ENCODE measurements around the gene STAP1. TPM values are rescaled to one million over a fixed set of nuclear protein-coding genes. Genes with fewer than 3 reads are reported as not detected.

STAP1 gene
- total RNA-seq, 1 experiment from 2014 or later, result not detected

DNA sequence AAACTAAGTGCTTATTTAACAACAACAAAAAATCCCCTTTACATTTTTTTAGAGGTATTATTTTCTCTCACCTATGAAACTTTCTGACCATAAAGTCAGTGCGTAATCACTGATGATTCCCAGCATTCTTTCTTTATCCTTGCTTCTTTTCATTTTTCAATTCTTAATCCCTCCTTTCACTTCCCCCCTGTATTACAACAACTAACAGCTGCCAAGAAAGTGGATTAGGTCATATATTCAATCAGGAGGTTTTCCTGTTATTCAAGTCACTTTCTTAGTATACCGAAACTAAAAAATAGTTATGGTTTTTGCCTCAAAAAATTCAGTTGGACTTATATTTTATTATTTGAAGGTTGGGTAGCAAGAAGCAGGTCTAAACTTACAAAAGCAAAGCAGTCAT lies 2.1 kb upstream of the STAP1 start:
- Histone ChIP-seq H3K9ac (ENCODE audit: low read length) (no peak overlapping the region), H3K4me2 (ENCODE audit: low read length) (no peak overlapping the region), H3K4me1 (ENCODE audit: control insufficient read depth in 1 of 2, insufficient read depth in 2 of 2, low read length in 2 of 2) (no peaks in the 10 kb centered on the region), H3K9me3 (ENCODE audit: control insufficient read depth in 1 of 2, insufficient read depth in 1 of 2, low read depth in 1 of 2, low read length in 2 of 2) (no peaks in the 10 kb centered on the region), H3K79me2 (ENCODE audit: insufficient read depth, low read length) (no peaks in the 10 kb centered on the region), H3K9me2 (ENCODE audit: insufficient read depth) (no peaks in the 10 kb centered on the region), H3K36me3 (ENCODE audit: control insufficient read depth in 1 of 2, insufficient read depth in 2 of 2, low read length in 2 of 2) (no peaks in the 10 kb centered on the region), H3K27ac (ENCODE audit: low read depth, low read length) (no peak overlapping the region), H3K4me3 (replicated peaks in 1 of 2; ENCODE audit: low read depth in 1 of 2, low read length in 2 of 2) (no peak overlapping the region), H4K20me1 (ENCODE audit: insufficient read depth) (no peaks in the 10 kb centered on the region), H3K27me3 (ENCODE audit: insufficient read depth, low read length) (no peaks in the 10 kb centered on the region), H2AFZ (ENCODE audit: low read depth, low read length, poor library complexity, severe bottlenecking) (no peak overlapping the region)
- ChIA-PET RAD21 (ENCODE audit: low non-redundant PET in 1 of 2, low total read pairs in 2 of 2, uncharacterized antibody in 2 of 2, unreplicated experiment in 2 of 2) (no interaction called here), CTCF (no interaction called here), POLR2A (no interaction called here)
- DNase-seq (ENCODE audit: low read depth, low spot score) (no peak), ATAC-seq (no peak)
- no peak for TF ChIP-seq EZH2phosphoT487 (IDR thresholded peaks at IDR 0.05; ENCODE audit: borderline replicate concordance)
- no peak for TF ChIP-seq SRF (IDR thresholded peaks at IDR 0.05; ENCODE audit: low read depth)
- TF ChIP-seq EZH2 (IDR thresholded peaks at IDR 0.05), result no peak
- no peak for TF ChIP-seq ZNF274 (IDR thresholded peaks at IDR 0.05; ENCODE audit: low read depth, low read length)
- TF ChIP-seq SIN3A (IDR thresholded peaks at IDR 0.05; ENCODE audit: low read depth), result no peak
- no peak for TF ChIP-seq CEBPB (IDR thresholded peaks at IDR 0.05; ENCODE audit: low read depth)
- TF ChIP-seq, protein P1, sequence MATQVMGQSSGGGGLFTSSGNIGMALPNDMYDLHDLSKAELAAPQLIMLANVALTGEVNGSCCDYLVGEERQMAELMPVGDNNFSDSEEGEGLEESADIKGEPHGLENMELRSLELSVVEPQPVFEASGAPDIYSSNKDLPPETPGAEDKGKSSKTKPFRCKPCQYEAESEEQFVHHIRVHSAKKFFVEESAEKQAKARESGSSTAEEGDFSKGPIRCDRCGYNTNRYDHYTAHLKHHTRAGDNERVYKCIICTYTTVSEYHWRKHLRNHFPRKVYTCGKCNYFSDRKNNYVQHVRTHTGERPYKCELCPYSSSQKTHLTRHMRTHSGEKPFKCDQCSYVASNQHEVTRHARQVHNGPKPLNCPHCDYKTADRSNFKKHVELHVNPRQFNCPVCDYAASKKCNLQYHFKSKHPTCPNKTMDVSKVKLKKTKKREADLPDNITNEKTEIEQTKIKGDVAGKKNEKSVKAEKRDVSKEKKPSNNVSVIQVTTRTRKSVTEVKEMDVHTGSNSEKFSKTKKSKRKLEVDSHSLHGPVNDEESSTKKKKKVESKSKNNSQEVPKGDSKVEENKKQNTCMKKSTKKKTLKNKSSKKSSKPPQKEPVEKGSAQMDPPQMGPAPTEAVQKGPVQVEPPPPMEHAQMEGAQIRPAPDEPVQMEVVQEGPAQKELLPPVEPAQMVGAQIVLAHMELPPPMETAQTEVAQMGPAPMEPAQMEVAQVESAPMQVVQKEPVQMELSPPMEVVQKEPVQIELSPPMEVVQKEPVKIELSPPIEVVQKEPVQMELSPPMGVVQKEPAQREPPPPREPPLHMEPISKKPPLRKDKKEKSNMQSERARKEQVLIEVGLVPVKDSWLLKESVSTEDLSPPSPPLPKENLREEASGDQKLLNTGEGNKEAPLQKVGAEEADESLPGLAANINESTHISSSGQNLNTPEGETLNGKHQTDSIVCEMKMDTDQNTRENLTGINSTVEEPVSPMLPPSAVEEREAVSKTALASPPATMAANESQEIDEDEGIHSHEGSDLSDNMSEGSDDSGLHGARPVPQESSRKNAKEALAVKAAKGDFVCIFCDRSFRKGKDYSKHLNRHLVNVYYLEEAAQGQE (IDR thresholded peaks at IDR 0.05; ENCODE audit: low read depth), result no peak
- TF ChIP-seq, protein P2, sequence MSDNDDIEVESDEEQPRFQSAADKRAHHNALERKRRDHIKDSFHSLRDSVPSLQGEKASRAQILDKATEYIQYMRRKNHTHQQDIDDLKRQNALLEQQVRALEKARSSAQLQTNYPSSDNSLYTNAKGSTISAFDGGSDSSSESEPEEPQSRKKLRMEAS (IDR thresholded peaks at IDR 0.05), result no peak
- no peak for TF ChIP-seq ELF1 (IDR thresholded peaks at IDR 0.05; ENCODE audit: borderline replicate concordance, low read depth)
- no peak for TF ChIP-seq RAD21 (IDR thresholded peaks at IDR 0.05; ENCODE audit: low read depth)
- no peak for TF ChIP-seq POLR2AphosphoS5 (IDR thresholded peaks at IDR 0.05; ENCODE audit: low read depth, low read length)
- TF ChIP-seq EGR1 (IDR thresholded peaks at IDR 0.05; ENCODE audit: low read depth), result no peak
- no peak for TF ChIP-seq POLR2A (IDR thresholded peaks at IDR 0.05; ENCODE audit: borderline replicate concordance, extremely low read depth, insufficient read depth, insufficient read length)
- TF ChIP-seq SP1 (IDR thresholded peaks at IDR 0.05; ENCODE audit: low read depth), result no peak
- TF ChIP-seq YY1 (IDR thresholded peaks at IDR 0.05; ENCODE audit: extremely low read depth, insufficient replicate concordance, low read depth, low read length), result no peak
- TF ChIP-seq, protein P3, sequence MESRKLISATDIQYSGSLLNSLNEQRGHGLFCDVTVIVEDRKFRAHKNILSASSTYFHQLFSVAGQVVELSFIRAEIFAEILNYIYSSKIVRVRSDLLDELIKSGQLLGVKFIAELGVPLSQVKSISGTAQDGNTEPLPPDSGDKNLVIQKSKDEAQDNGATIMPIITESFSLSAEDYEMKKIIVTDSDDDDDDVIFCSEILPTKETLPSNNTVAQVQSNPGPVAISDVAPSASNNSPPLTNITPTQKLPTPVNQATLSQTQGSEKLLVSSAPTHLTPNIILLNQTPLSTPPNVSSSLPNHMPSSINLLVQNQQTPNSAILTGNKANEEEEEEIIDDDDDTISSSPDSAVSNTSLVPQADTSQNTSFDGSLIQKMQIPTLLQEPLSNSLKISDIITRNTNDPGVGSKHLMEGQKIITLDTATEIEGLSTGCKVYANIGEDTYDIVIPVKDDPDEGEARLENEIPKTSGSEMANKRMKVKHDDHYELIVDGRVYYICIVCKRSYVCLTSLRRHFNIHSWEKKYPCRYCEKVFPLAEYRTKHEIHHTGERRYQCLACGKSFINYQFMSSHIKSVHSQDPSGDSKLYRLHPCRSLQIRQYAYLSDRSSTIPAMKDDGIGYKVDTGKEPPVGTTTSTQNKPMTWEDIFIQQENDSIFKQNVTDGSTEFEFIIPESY (IDR thresholded peaks at IDR 0.05; ENCODE audit: extremely low read depth, insufficient replicate concordance, low read length), result no peak
- TF ChIP-seq, protein P4, sequence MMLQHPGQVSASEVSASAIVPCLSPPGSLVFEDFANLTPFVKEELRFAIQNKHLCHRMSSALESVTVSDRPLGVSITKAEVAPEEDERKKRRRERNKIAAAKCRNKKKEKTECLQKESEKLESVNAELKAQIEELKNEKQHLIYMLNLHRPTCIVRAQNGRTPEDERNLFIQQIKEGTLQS (IDR thresholded peaks at IDR 0.05), result no peak
- TF ChIP-seq, protein P5, sequence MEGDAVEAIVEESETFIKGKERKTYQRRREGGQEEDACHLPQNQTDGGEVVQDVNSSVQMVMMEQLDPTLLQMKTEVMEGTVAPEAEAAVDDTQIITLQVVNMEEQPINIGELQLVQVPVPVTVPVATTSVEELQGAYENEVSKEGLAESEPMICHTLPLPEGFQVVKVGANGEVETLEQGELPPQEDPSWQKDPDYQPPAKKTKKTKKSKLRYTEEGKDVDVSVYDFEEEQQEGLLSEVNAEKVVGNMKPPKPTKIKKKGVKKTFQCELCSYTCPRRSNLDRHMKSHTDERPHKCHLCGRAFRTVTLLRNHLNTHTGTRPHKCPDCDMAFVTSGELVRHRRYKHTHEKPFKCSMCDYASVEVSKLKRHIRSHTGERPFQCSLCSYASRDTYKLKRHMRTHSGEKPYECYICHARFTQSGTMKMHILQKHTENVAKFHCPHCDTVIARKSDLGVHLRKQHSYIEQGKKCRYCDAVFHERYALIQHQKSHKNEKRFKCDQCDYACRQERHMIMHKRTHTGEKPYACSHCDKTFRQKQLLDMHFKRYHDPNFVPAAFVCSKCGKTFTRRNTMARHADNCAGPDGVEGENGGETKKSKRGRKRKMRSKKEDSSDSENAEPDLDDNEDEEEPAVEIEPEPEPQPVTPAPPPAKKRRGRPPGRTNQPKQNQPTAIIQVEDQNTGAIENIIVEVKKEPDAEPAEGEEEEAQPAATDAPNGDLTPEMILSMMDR (IDR thresholded peaks at IDR 0.05 in 2 of 3, conservative IDR thresholded peaks at IDR 0.05 in 1 of 3; ENCODE audit: borderline replicate concordance in 1 of 3, insufficient read depth in 1 of 3, low read depth in 2 of 3, low read length in 2 of 3), result no peak
- no peak for TF ChIP-seq JUND (IDR thresholded peaks at IDR 0.05)
- TF ChIP-seq ZFX (IDR thresholded peaks at IDR 0.05), result no peak
- intact Hi-C loops (cut with micrococcal nuclease), result no loop called here
- BruUV-seq (replicated peaks), result no TSS peak

Measured in HCT116 (cell line).